Measurements from ENCODE around the gene IFI35.

DNA sequence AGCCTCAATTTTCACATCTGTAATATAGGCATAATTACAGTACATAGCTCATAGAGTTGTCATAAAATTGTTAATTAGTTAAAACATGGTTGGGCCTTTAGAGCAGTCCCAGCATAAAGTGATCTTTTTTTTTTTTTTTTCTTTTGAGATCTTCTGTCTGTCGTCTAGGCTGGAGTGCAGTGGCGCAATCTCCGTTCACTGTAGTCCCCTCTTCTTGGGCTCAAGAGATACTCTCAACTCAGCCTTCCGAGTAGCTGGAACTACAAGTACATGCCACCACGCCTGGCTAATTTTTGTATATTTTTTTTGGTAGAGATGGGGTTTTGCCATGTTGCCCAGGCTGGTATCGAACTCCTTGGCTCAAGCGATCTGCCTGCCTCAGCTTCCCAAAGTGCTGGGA is 49.5 kb downstream of the IFI35 start:
- TF ChIP-seq, protein P1, sequence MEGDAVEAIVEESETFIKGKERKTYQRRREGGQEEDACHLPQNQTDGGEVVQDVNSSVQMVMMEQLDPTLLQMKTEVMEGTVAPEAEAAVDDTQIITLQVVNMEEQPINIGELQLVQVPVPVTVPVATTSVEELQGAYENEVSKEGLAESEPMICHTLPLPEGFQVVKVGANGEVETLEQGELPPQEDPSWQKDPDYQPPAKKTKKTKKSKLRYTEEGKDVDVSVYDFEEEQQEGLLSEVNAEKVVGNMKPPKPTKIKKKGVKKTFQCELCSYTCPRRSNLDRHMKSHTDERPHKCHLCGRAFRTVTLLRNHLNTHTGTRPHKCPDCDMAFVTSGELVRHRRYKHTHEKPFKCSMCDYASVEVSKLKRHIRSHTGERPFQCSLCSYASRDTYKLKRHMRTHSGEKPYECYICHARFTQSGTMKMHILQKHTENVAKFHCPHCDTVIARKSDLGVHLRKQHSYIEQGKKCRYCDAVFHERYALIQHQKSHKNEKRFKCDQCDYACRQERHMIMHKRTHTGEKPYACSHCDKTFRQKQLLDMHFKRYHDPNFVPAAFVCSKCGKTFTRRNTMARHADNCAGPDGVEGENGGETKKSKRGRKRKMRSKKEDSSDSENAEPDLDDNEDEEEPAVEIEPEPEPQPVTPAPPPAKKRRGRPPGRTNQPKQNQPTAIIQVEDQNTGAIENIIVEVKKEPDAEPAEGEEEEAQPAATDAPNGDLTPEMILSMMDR (IDR thresholded peaks at IDR 0.05): no peak
- TF ChIP-seq POLR2AphosphoS5 (IDR thresholded peaks at IDR 0.05) (no peak), EP300 (IDR thresholded peaks at IDR 0.05) (no peak)

All from stomach (tissue), 4 donors.